Esophagus squamous epithelium (tissue), 5 donors: ENCODE measurements around the gene SMG7. TPM values are rescaled to one million over a fixed set of nuclear protein-coding genes. Genes with fewer than 3 reads are reported as not detected.

Source experiments
- DNase-seq: peaks from one replicate; lab custom pipeline; 2025; lab: John Stamatoyannopoulos, UW
- H3K27ac ChIP-seq, 4 donors: fragments of 200-600 bp; sonication (generic); one replicate each; pipeline ENCODE4 v1.5.1; 2016 to 2019; ENCODE audit warnings: mild to moderate bottlenecking in 1 of 4
- H3K27me3 ChIP-seq, 4 donors: fragments of 200-600 bp; sonication (generic); 1 replicate in 3 of 4; 2 replicates in 1 of 4; pipeline versions ENCODE4 v1.5.1 to v1.6.0; 2017 to 2021; ENCODE audit warnings: antibody characterized with exemption in 1 of 4
- H3K36me3 ChIP-seq, 3 donors: fragments of 200-600 bp; sonication (generic); one replicate each; pipeline ENCODE4 v1.5.1; 2016 to 2019
- H3K4me1 ChIP-seq, 3 donors: fragments of 200-600 bp; sonication (generic); one replicate each; pipeline ENCODE4 v1.5.1; 2017 to 2019
- H3K4me3 ChIP-seq, 4 donors: fragments of 200-600 bp; sonication (generic); 1 replicate in 3 of 4; 2 replicates in 1 of 4; pipeline ENCODE4 v1.5.1; 2016 to 2019; ENCODE audit warnings: mild to moderate bottlenecking in 2 of 4, moderate library complexity in 1 of 4
- H3K9me3 ChIP-seq, 3 donors: fragments of 200-600 bp; sonication (generic); one replicate each; pipeline ENCODE4 v1.5.1; 2016 to 2019
- CTCF ChIP-seq, 6 experiments: fragments of 450-650 bp in 4 of 6; fragments of 200-600 bp in 2 of 6; sonication (generic) in 2 of 6; IDR thresholded peaks; one replicate each; pipeline ENCODE4 v1.5.1; 2016 to 2019; ENCODE audit warnings: antibody characterized with exemption in 6 of 6, mild to moderate bottlenecking in 4 of 6, moderate library complexity in 4 of 6
- POLR2A ChIP-seq, 4 donors: fragments of 450-650 bp; IDR thresholded peaks; one replicate each; pipeline ENCODE4 v1.6.1; 2017; ENCODE audit warnings: antibody characterized with exemption in 4 of 4, mild to moderate bottlenecking in 4 of 4, moderate library complexity in 3 of 4
- WGBS, 2 donors: methylation state at CpG; one replicate each; pipeline ENCODE4 v1.1.5; 2018; 5-methylcytosine and 5-hydroxymethylcytosine counted together
- intact Hi-C: fragments of 100-400 bp; cut with DNase I; formaldehyde crosslinking; loops from one replicate; pipeline ENCODE4 v1.15.0; 2022
- total RNA-seq, 4 donors: library from RNA; depleted of rRNA; stranded (reverse); fragments of >200 nt; gene quantifications; one replicate each; pipeline ENCODE4 v1.1.0, GENCODE V29; 2016
- donor health status: DM: yes; HTN: yes; CAD: no.

Gene SMG7
- total RNA-seq, 4 donors from 2014 or later, result 15.8 to 46.5 (median 35.3) TPM

DNA sequence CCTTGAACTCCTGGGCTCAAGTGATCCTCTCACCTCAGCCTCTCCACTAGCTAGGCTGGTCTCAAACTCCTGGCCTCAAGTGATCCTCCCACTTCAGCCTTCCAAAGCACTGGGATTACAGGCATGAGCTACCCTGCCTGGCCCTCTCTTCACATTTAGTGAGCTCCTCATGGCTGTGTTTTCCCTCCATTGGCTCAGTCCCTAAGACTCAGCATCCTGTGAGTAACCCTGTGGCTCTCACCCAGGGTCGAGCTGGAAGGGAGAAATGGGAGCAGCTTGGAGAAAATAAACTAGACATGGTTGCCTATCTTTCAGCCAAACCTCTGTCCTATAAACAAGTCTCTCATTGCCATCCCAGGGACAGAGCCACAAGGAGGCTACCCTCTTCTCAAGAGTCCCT lies 100.4 kb downstream of the SMG7 start:
- Histone ChIP-seq H3K27me3 (no peaks in the 10 kb centered on the region), H3K4me3 (no peak overlapping the region), H3K27ac (no peak overlapping the region), H3K4me1 (peaks cover 0 to 10% (median 0%) of the 10 kb centered on the region in 3 donors), H3K36me3 (no peaks in the 10 kb centered on the region), H3K9me3 (no peaks in the 10 kb centered on the region)
- no peak for DNase-seq
- no peak for TF ChIP-seq POLR2A (IDR thresholded peaks at IDR 0.05)
- TF ChIP-seq CTCF (IDR thresholded peaks at IDR 0.05), result no peak
- intact Hi-C loops, result no loop called here
- 60% methylated on average over 1 of the region's 1 CpG; no CpG with 5 or more reads in 1 of the 2 donors for WGBS, 2 donors

DNA sequence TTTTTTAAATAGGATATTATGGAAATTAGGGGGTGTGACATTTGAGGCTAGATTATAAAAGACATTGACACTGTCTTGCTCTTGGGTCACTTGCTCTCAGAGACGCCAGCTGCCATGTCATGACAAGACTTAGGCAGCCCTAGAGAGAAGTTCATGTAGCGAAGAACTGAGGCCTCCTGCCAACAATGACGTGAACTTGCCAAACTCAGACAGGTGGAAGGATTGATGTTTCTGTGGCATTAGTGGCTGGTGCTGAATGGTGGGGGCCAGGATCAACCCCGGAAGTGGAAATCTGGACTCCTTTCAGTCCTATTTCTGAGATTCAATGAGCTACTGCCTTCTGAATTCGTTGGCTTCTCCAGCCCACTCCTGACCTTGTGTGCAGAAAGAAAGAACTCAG lies 103.3 kb downstream of the SMG7 start:
- no peak for DNase-seq
- intact Hi-C loops, result no loop called here
- Histone ChIP-seq H3K27me3 (no peaks in the 10 kb centered on the region), H3K4me1 (peaks cover 0 to 10% (median 0%) of the 10 kb centered on the region in 3 donors), H3K36me3 (no peaks in the 10 kb centered on the region), H3K4me3 (no peak overlapping the region), H3K9me3 (no peaks in the 10 kb centered on the region), H3K27ac (no peak overlapping the region)
- WGBS, 2 donors, result 43 to 67% methylated on average over 5 of the region's 5 CpGs
- TF ChIP-seq POLR2A (IDR thresholded peaks at IDR 0.05), result no peak
- no peak for TF ChIP-seq CTCF (IDR thresholded peaks at IDR 0.05)

DNA sequence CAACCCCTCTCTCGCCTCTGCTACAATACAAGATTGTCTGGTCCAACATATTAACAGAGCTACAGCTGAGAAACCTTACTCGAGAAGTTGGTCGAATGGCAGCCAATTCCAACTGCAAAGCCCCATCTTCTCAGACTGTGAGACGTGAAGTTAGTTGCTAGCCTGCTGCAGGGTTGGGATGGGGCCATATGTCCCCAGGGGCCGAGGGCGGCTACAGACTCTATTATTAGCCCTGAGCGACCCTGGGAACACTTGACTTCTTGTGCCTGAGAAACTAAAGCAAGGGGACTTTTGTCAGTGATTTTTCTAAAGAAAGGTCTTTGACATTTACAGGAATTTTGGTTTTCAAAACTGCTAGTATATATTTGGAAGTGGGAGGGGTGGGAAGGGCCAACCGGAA lies 104.2 kb downstream of the SMG7 start:
- no peaks in the 10 kb centered on the region for H3K27me3 ChIP-seq
- intact Hi-C loops, result no loop called here
- H3K4me1 ChIP-seq, result peaks cover 0 to 11% (median 0%) of the 10 kb centered on the region in 3 donors
- H3K4me3 ChIP-seq, result no peak overlapping the region
- peak overlapping the region in 2 of 4 donors; percentile 14 to 36 for H3K27ac ChIP-seq
- no peak for DNase-seq
- no peaks in the 10 kb centered on the region for H3K9me3 ChIP-seq
- H3K36me3 ChIP-seq, result no peaks in the 10 kb centered on the region
- TF ChIP-seq CTCF (IDR thresholded peaks at IDR 0.05) (no peak), POLR2A (IDR thresholded peaks at IDR 0.05) (no peak)
- 66 to 76% methylated on average over 5 to 6 of the region's 8 CpGs for WGBS, 2 donors

- intact Hi-C loops, result no loop called here
- Histone ChIP-seq H3K36me3 (no peaks in the 10 kb centered on the region), H3K27ac (peak overlapping the region in 1 of 4 donors; percentile 44), H3K4me3 (no peak overlapping the region), H3K27me3 (no peaks in the 10 kb centered on the region), H3K9me3 (no peaks in the 10 kb centered on the region), H3K4me1 (peaks cover 0 to 11% (median 0%) of the 10 kb centered on the region in 3 donors)
- WGBS, 2 donors, result 82 to 89% methylated on average over 7 of the region's 7 CpGs
- TF ChIP-seq CTCF (IDR thresholded peaks at IDR 0.05), result no peak
- TF ChIP-seq POLR2A (IDR thresholded peaks at IDR 0.05), result no peak
- DNase-seq, result no peak
These were observed 105.7 kb downstream of the SMG7 start for GRCh38 chr1:183577897-183578465.

GRCh38 chr1:183578856-183579255 lies 106.6 kb downstream of the SMG7 start:
- Histone ChIP-seq H3K36me3 (no peaks in the 10 kb centered on the region), H3K4me1 (peaks cover 0 to 11% (median 0%) of the 10 kb centered on the region in 3 donors), H3K27me3 (no peaks in the 10 kb centered on the region), H3K27ac (peak overlapping the region in 2 of 4 donors; percentile 3 to 6), H3K9me3 (no peaks in the 10 kb centered on the region), H3K4me3 (no peak overlapping the region)
- WGBS, 2 donors, result no CpG with 5 or more reads among the region's 2 CpGs
- intact Hi-C loops, result no loop called here
- no peak for DNase-seq
- TF ChIP-seq POLR2A (IDR thresholded peaks at IDR 0.05), result no peak
- TF ChIP-seq CTCF (IDR thresholded peaks at IDR 0.05), result no peak
